ENCODE data around the gene TAS2R7. TPM values are rescaled to one million over a fixed set of nuclear protein-coding genes. Genes with fewer than 3 reads are reported as not detected.
"Not testable (repeated sequence)": the region's sequence is repeated elsewhere in the genome, so short reads cannot be mapped to it uniquely, and the experiment has no call there.

TAS2R7 gene
- total and polyA plus RNA-seq, 12 donors, result 0.22 TPM; not detected in 11

DNA sequence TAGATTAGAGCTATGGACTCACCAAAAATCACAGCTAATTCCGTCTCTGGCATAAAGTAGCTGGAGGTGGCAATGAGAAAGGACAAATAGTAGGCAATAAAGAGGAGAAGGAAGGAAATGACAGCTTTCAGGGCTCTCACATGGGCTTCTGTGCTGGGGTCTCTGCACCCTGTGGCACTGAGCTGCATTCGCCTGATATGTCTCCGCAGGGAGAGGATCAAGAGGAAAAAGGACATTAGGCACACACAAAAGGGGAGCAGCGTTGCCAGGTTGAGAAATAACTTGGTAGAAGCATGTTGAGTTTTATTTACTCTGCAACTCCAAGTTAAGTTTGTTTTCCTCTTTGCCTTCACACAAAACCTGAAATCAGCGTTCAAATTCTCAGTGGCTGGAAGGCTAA lies 686 bp downstream of the TAS2R7 start:
- DNase-seq, result no peak
- Histone ChIP-seq H3K27me3 (peaks cover 7% of the 10 kb centered on the region), H3K36me3 (replicated peaks in 1 of 2) (no peaks in the 10 kb centered on the region), H3K4me1 (replicated peaks in 1 of 2) (no peaks in the 10 kb centered on the region), H3K9me3 (replicated peaks in 1 of 3) (no peaks in the 10 kb centered on the region), H3K4me3 (no peak overlapping the region), H3K27ac (no peak overlapping the region)
- WGBS, 4 donors, result 64 to 71% (median 67%) methylated on average over 5 of the region's 5 CpGs
- intact Hi-C loops (cut with DNase I), result no loop called here
- TF ChIP-seq POLR2A (IDR thresholded peaks at IDR 0.05), result no peak

GRCh38 chr12:10794222-10794621 lies 8.2 kb downstream of the TAS2R7 start:
- intact Hi-C loops (cut with DNase I), result no loop called here
- WGBS, 4 donors, result 50 to 64% (median 56%) methylated on average over 2 of the region's 2 CpGs
- H3K27me3 ChIP-seq, result no peaks in the 10 kb centered on the region
- no peak for DNase-seq
- no peaks in the 10 kb centered on the region for H3K4me1 ChIP-seq (replicated peaks in 1 of 2)
- H3K27ac ChIP-seq, result no peak overlapping the region
- H3K36me3 ChIP-seq (replicated peaks in 1 of 2), result no peaks in the 10 kb centered on the region
- no peaks in the 10 kb centered on the region for H3K9me3 ChIP-seq (replicated peaks in 1 of 3)
- no peak overlapping the region for H3K4me3 ChIP-seq
- TF ChIP-seq, protein P1, sequence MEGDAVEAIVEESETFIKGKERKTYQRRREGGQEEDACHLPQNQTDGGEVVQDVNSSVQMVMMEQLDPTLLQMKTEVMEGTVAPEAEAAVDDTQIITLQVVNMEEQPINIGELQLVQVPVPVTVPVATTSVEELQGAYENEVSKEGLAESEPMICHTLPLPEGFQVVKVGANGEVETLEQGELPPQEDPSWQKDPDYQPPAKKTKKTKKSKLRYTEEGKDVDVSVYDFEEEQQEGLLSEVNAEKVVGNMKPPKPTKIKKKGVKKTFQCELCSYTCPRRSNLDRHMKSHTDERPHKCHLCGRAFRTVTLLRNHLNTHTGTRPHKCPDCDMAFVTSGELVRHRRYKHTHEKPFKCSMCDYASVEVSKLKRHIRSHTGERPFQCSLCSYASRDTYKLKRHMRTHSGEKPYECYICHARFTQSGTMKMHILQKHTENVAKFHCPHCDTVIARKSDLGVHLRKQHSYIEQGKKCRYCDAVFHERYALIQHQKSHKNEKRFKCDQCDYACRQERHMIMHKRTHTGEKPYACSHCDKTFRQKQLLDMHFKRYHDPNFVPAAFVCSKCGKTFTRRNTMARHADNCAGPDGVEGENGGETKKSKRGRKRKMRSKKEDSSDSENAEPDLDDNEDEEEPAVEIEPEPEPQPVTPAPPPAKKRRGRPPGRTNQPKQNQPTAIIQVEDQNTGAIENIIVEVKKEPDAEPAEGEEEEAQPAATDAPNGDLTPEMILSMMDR (IDR thresholded peaks at IDR 0.05), result no peak
- TF ChIP-seq POLR2A (IDR thresholded peaks at IDR 0.05), result no peak

GRCh38 chr12:10791769-10792168 lies 10.7 kb downstream of the TAS2R7 start:
- H3K36me3 ChIP-seq (replicated peaks in 1 of 2); H3K27ac ChIP-seq; H3K4me3 ChIP-seq; H3K9me3 ChIP-seq (replicated peaks in 1 of 3); H3K4me1 ChIP-seq (replicated peaks in 1 of 2); H3K27me3 ChIP-seq; intact Hi-C loops (cut with DNase I); DNase-seq: not testable (repeated sequence)
- WGBS, 4 donors, result 87 to 97% (median 93%) methylated on average over 4 of the region's 4 CpGs

- WGBS, 4 donors, result 79 to 81% (median 80%) methylated on average over 5 of the region's 5 CpGs
Observed at GRCh38 chr12:10783252-10783651, 19.2 kb downstream of the TAS2R7 start.

DNA sequence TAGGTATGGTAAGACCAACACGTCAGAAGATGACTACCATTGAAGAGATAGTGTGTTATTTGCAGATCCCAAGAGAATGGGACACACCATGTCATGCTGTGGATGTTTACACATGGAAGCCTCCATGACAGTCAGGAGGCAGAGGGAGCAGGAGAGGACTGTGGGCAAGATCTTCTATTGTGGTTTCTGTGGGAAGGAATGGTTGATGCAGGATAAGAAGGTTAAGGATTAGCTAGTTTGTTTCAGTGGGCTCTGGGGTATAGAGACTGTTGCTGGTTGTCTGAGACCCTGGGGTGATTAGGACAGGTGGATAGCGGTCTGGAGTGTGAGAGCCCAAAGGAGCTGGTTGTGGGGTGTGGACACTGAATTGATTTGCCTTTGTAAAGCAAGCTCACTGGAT lies 23.3 kb downstream of the TAS2R7 start:
- Histone ChIP-seq H3K4me3 (no peak overlapping the region), H3K9me3 (replicated peaks in 1 of 3) (no peaks in the 10 kb centered on the region), H3K27me3 (no peaks in the 10 kb centered on the region), H3K36me3 (replicated peaks in 1 of 2) (no peaks in the 10 kb centered on the region), H3K4me1 (replicated peaks in 1 of 2) (no peaks in the 10 kb centered on the region), H3K27ac (no peak overlapping the region)
- intact Hi-C loops (cut with DNase I), result loop anchor here in 1 of 2 donors (10.0 kb wide), 1 partner anchor 436 kb away; no protein-coding TSS in a partner anchor
- DNase-seq, result no peak
- TF ChIP-seq, protein P1 (IDR thresholded peaks at IDR 0.05), result no peak
- no peak for TF ChIP-seq POLR2A (IDR thresholded peaks at IDR 0.05)
- 90 to 96% (median 91%) methylated on average over 2 of the region's 2 CpGs for WGBS, 4 donors

More at GRCh38 chr12:10783252-10783651, 19.2 kb downstream of the TAS2R7 start:
- intact Hi-C loops (cut with DNase I), result no loop called here
- H3K4me1 ChIP-seq (replicated peaks in 1 of 2), result no peaks in the 10 kb centered on the region
- H3K4me3 ChIP-seq, result no peak overlapping the region
- DNase-seq, result no peak
- H3K27ac ChIP-seq, result no peak overlapping the region
- no peaks in the 10 kb centered on the region for H3K36me3 ChIP-seq (replicated peaks in 1 of 2)
- H3K27me3 ChIP-seq, result no peaks in the 10 kb centered on the region
- no peak for TF ChIP-seq POLR2A (IDR thresholded peaks at IDR 0.05)
- TF ChIP-seq, protein P1 (IDR thresholded peaks at IDR 0.05), result no peak
- H3K9me3 ChIP-seq (replicated peaks in 1 of 3), result no peaks in the 10 kb centered on the region
